ENCODE data around the gene CFAP65. TPM values are rescaled to one million over a fixed set of nuclear protein-coding genes. Genes with fewer than 3 reads are reported as not detected.

CFAP65 gene
- 0.29 TPM for total RNA-seq

- DNase-seq (ENCODE audit: low spot score): peak; percentile 54
Measured at GRCh38 chr2:219041252-219041651, at the start of gene CFAP65. Gene CFAP65, minus strand, starts transcription at chr2:219041516. Its CDS starts 2,468 bp downstream, at chr2:219039048.

GRCh38 chr2:219090436-219091299, 49.4 kb upstream of the CFAP65 start:
- no peak for DNase-seq (ENCODE audit: low spot score)

- no peak for DNase-seq (ENCODE audit: low spot score)
Measured at GRCh38 chr2:219089330-219089729, 48.0 kb upstream of the CFAP65 start.

GRCh38 chr2:219087848-219088247, 46.5 kb upstream of the CFAP65 start:
- no peak for DNase-seq (ENCODE audit: low spot score)

GRCh38 chr2:219087361-219087760, 46.0 kb upstream of the CFAP65 start:
- no peak for DNase-seq (ENCODE audit: low spot score)

GRCh38 chr2:219086196-219086595, 44.9 kb upstream of the CFAP65 start:
- DNase-seq (ENCODE audit: low spot score): no peak

GRCh38 chr2:219084791-219085190, 43.5 kb upstream of the CFAP65 start:
- no peak for DNase-seq (ENCODE audit: low spot score)

GRCh38 chr2:219082332-219082958, 41.1 kb upstream of the CFAP65 start:
- peak; percentile 12 for DNase-seq (ENCODE audit: low spot score)

- peak; percentile 48 for DNase-seq (ENCODE audit: low spot score)
Measured at GRCh38 chr2:219081701-219082331, 40.5 kb upstream of the CFAP65 start.

- DNase-seq (ENCODE audit: low spot score): peak; percentile 54
Measured at GRCh38 chr2:219081096-219081495, 39.8 kb upstream of the CFAP65 start.

- no peak for DNase-seq (ENCODE audit: low spot score)
Measured at GRCh38 chr2:219079417-219079816, 38.1 kb upstream of the CFAP65 start.

GRCh38 chr2:219078951-219079350, 37.6 kb upstream of the CFAP65 start:
- DNase-seq (ENCODE audit: low spot score): no peak

- DNase-seq (ENCODE audit: low spot score): no peak
Measured at GRCh38 chr2:219078126-219078525, 36.8 kb upstream of the CFAP65 start.

GRCh38 chr2:219076253-219076652, 34.9 kb upstream of the CFAP65 start:
- no peak for DNase-seq (ENCODE audit: low spot score)

- peak; percentile 58 for DNase-seq (ENCODE audit: low spot score)
Measured at GRCh38 chr2:219073413-219074129, 32.3 kb upstream of the CFAP65 start.

- DNase-seq (ENCODE audit: low spot score): no peak
Measured at GRCh38 chr2:219072741-219073250, 31.5 kb upstream of the CFAP65 start.

- DNase-seq (ENCODE audit: low spot score): no peak
Measured at GRCh38 chr2:219071131-219071816, 30.0 kb upstream of the CFAP65 start.

GRCh38 chr2:219065484-219065883, 24.2 kb upstream of the CFAP65 start:
- no peak for DNase-seq (ENCODE audit: low spot score)

- DNase-seq (ENCODE audit: low spot score): no peak
Measured at GRCh38 chr2:219062081-219062480, 20.8 kb upstream of the CFAP65 start.

GRCh38 chr2:219060821-219061791, 19.8 kb upstream of the CFAP65 start, which contains the start of gene IHH:
Gene IHH, minus strand, starts transcription at chr2:219060921. Its CDS starts 454 bp downstream, at chr2:219060467.
- DNase-seq (ENCODE audit: low spot score): peak; percentile 36
